H1 (cell line): ENCODE results near the gene PCDHGA7. TPM values are rescaled to one million over a fixed set of nuclear protein-coding genes. Genes with fewer than 3 reads are reported as not detected.

Experiments
- CTCF ChIA-PET: fragments of 300-600 bp; sonication (Branson Sonifier 250); formaldehyde crosslinking; loops from one replicate; lab custom pipeline; 2021; ENCODE audit not compliant: partially characterized antibody; lab: Charles Lee
- POLR2A ChIA-PET: fragments of 300-600 bp; sonication (Branson Sonifier 250); formaldehyde crosslinking; loops from one replicate; lab custom pipeline; 2021; ENCODE audit warnings: inconsistent platforms; ENCODE audit not compliant: partially characterized antibody; lab: Charles Lee
- DNase-seq, 2 experiments: peaks; one replicate each; pipeline versions ENCODE4 v3.0.0 to v3.0.0-alpha.2; 2010 to 2022; ENCODE audit warnings: low spot score in 2 of 2, low read depth in 1 of 2, mixed read lengths in 1 of 2
- FAIRE-seq: peaks from 2 replicates; lab custom pipeline; 2011; peaks lifted over from hg19 to GRCh38; lab: Jason Lieb, UNC
- H2AFZ ChIP-seq: 2 replicates; pipeline ENCODE4 v1.8.1; 2012; ENCODE audit warnings: low read length, inconsistent platforms
- H2AK5ac ChIP-seq: 2 replicates; pipeline ENCODE4 v1.6.1; 2013; ENCODE audit warnings: low read depth, low read length
- H2BK120ac ChIP-seq: replicated peaks from 2 replicates; pipeline ENCODE3; 2013; ENCODE audit warnings: low read depth, low read length, inconsistent platforms
- H2BK12ac ChIP-seq: 2 replicates; pipeline ENCODE4 v1.6.1; 2013; ENCODE audit warnings: low read depth, low read length
- H2BK15ac ChIP-seq: 2 replicates; pipeline ENCODE4 v1.6.1; 2013; ENCODE audit warnings: low read length
- H2BK20ac ChIP-seq: 2 replicates; pipeline ENCODE4 v1.6.1; 2013; ENCODE audit warnings: low read length
- H2BK5ac ChIP-seq: 2 replicates; pipeline ENCODE4 v1.6.1; 2013; ENCODE audit warnings: low read depth, low read length
- H3K14ac ChIP-seq: 2 replicates; pipeline ENCODE4 v1.6.1; 2013; ENCODE audit warnings: inconsistent platforms; ENCODE audit not compliant: insufficient read length
- H3K18ac ChIP-seq: 2 replicates; pipeline ENCODE4 v1.6.1; 2013; ENCODE audit warnings: low read length; ENCODE audit errors: extremely low read depth
- H3K23ac ChIP-seq: 2 replicates; pipeline ENCODE4 v1.6.1; 2013; ENCODE audit warnings: inconsistent platforms; ENCODE audit not compliant: insufficient read length
- H3K23me2 ChIP-seq: 2 replicates; pipeline ENCODE4 v1.6.1; 2013; ENCODE audit warnings: low read depth, low read length
- H3K27ac ChIP-seq: 2 replicates; pipeline ENCODE4 v1.6.1; 2011; ENCODE audit warnings: low read depth, low read length, inconsistent platforms
- H3K27me3 ChIP-seq, 4 experiments: replicated peaks in 1 of 4; 1 replicate in 1 of 4; 2 replicates in 3 of 4; pipeline versions ENCODE4 v1.6.1 to v1.8.1; 2011 to 2013; ENCODE audit warnings: low read length in 3 of 4, mild to moderate bottlenecking in 3 of 4, inconsistent platforms in 2 of 4, mixed read lengths in 2 of 4, moderate library complexity in 1 of 4; ENCODE audit not compliant: control insufficient read depth in 3 of 4, insufficient read depth in 3 of 4; ENCODE audit errors: extremely low read depth in 1 of 4
- H3K36me3 ChIP-seq, 4 experiments: 2 replicates each; pipeline versions ENCODE4 v1.6.1 to v1.8.1; 2011 to 2013; ENCODE audit warnings: mild to moderate bottlenecking in 4 of 4, low read length in 3 of 4, moderate library complexity in 2 of 4, control low read depth in 1 of 4, inconsistent platforms in 1 of 4; ENCODE audit not compliant: insufficient read depth in 4 of 4, control insufficient read depth in 2 of 4
- H3K4ac ChIP-seq: replicated peaks from 2 replicates; pipeline ENCODE3; 2013; ENCODE audit warnings: low read length, low read depth, mixed read lengths, inconsistent platforms; ENCODE audit not compliant: insufficient read length
- H3K4me1 ChIP-seq, 4 experiments: replicated peaks in 1 of 4; 1 replicate in 1 of 4; 2 replicates in 3 of 4; pipeline versions ENCODE4 v1.6.1 to v1.8.1; 2011 to 2013; ENCODE audit warnings: low read length in 3 of 4, inconsistent platforms in 2 of 4, mixed read lengths in 1 of 4; ENCODE audit not compliant: insufficient read depth in 4 of 4, control insufficient read depth in 3 of 4
- H3K4me2 ChIP-seq, 2 experiments: 2 replicates each; pipeline versions ENCODE4 v1.6.1 to v1.8.1; 2011 to 2013; ENCODE audit warnings: low read depth in 2 of 2, low read length in 2 of 2, control low read depth in 1 of 2, inconsistent platforms in 1 of 2, mild to moderate bottlenecking in 1 of 2; ENCODE audit not compliant: insufficient read depth in 1 of 2
- H3K4me3 ChIP-seq, 4 experiments: fragments of 200-600, 300-600 bp in 1 of 4; sonication (generic), shearing (Covaris generic), sonication (Bioruptor Twin) in 1 of 4; 2 replicates each; pipeline versions ENCODE4 v1.5.1 to v1.8.1; 2011 to 2016; ENCODE audit warnings: low read length in 4 of 4, low read depth in 3 of 4, control low read depth in 2 of 4, inconsistent platforms in 2 of 4, mild to moderate bottlenecking in 2 of 4, mixed read lengths in 1 of 4, moderate library complexity in 1 of 4; ENCODE audit not compliant: insufficient read depth in 2 of 4; ENCODE audit errors: extremely low read depth in 1 of 4
- H3K56ac ChIP-seq: replicated peaks from 2 replicates; pipeline ENCODE3; 2013; ENCODE audit warnings: low read depth, mild to moderate bottlenecking, mixed read lengths, low read length, inconsistent platforms; ENCODE audit not compliant: insufficient read length
- H3K79me1 ChIP-seq: 2 replicates; pipeline ENCODE4 v1.6.1; 2013; ENCODE audit warnings: low read depth, low read length, control low read depth
- H3K79me2 ChIP-seq, 2 experiments: 2 replicates each; pipeline versions ENCODE4 v1.6.1 to v1.8.1; 2012 to 2013; ENCODE audit warnings: low read length in 2 of 2, mild to moderate bottlenecking in 2 of 2, inconsistent platforms in 1 of 2; ENCODE audit not compliant: insufficient read depth in 2 of 2, control insufficient read depth in 1 of 2
- H3K9ac ChIP-seq, 4 experiments: replicated peaks in 1 of 4; 1 replicate in 1 of 4; 2 replicates in 3 of 4; pipeline versions ENCODE4 v1.6.1 to v1.8.1; 2011 to 2013; ENCODE audit warnings: low read depth in 3 of 4, low read length in 3 of 4, control low read depth in 2 of 4, mild to moderate bottlenecking in 2 of 4, moderate library complexity in 2 of 4, inconsistent platforms in 1 of 4; ENCODE audit errors: extremely low read depth in 1 of 4
- H3K9me3 ChIP-seq, 2 experiments: 2 replicates each; pipeline versions ENCODE4 v1.6.1 to v1.8.1; 2012 to 2013; ENCODE audit warnings: mild to moderate bottlenecking in 2 of 2, moderate library complexity in 2 of 2, control low read depth in 1 of 2, inconsistent platforms in 1 of 2, low read depth in 1 of 2, low read length in 1 of 2, mixed read lengths in 1 of 2; ENCODE audit not compliant: insufficient read depth in 2 of 2
- H4K20me1 ChIP-seq, 2 experiments: replicated peaks in 1 of 2; 2 replicates each; pipeline versions ENCODE3 to v1.8.1; 2011 to 2013; ENCODE audit warnings: inconsistent platforms in 2 of 2, low read length in 2 of 2, mild to moderate bottlenecking in 1 of 2; ENCODE audit not compliant: insufficient read depth in 2 of 2, control insufficient read depth in 1 of 2
- H4K5ac ChIP-seq: 2 replicates; pipeline ENCODE4 v1.6.1; 2013; ENCODE audit warnings: low read length, low read depth, mixed read lengths, inconsistent platforms; ENCODE audit not compliant: insufficient read length
- H4K8ac ChIP-seq: 2 replicates; pipeline ENCODE4 v1.8.0; 2013; ENCODE audit warnings: mild to moderate bottlenecking, moderate library complexity, low read length, inconsistent platforms; ENCODE audit not compliant: insufficient read depth; ENCODE audit errors: extremely low read depth
- H4K91ac ChIP-seq: replicated peaks from 2 replicates; pipeline ENCODE3; 2013; ENCODE audit warnings: low read length, mixed read lengths, inconsistent platforms; ENCODE audit not compliant: insufficient read length
- RFX5 ChIP-seq: IDR thresholded peaks from 2 replicates; pipeline ENCODE4 v1.6.1; 2011; ENCODE audit warnings: low read depth, low read length, improper control_type of control experiment, borderline replicate concordance
- WGBS, 2 experiments: shearing (Covaris generic) in 1 of 2; methylation state at CpG; one replicate each; pipeline versions ENCODE4 v1.1.6 to v1.1.7; 2013 to 2015; ENCODE audit warnings: low lambda C conversion rate in 2 of 2, mixed read lengths in 2 of 2, inconsistent platforms in 1 of 2, low coverage in 1 of 2, missing lambda C conversion rate in 1 of 2; ENCODE audit not compliant: insufficient replicate concordance in 2 of 2, insufficient coverage in 1 of 2, insufficient read length in 1 of 2; ENCODE audit errors: extremely low coverage in 1 of 2, missing lambda C conversion rate in 1 of 2; 5-methylcytosine and 5-hydroxymethylcytosine counted together
- polyA plus RNA-seq, 7 experiments: library from polyadenylated mRNA; depleted of rRNA in 3 of 7; stranded (reverse) in 5 of 7; unstranded in 2 of 7; fragments of >200 nt in 5 of 7; fragments of 200-250 nt in 2 of 7; gene quantifications; 1 replicate in 5 of 7; 2 replicates in 1 of 7; 4 replicates in 1 of 7; pipeline versions ENCODE4 v1.2.1 to v1.2.3, GENCODE V29; 2011 to 2013; ENCODE audit warnings: missing spikeins in 2 of 7, mixed read lengths in 2 of 7
- total RNA-seq: library from RNA; stranded (reverse); fragmentation: NEBNext Ultra II Directional; extraction: Animal tissue kit (Norgen Biotek cat#: 25700); gene quantifications from 2 replicates; pipeline ENCODE4 v1.2.1, GENCODE V29; 2021

Gene PCDHGA7
- total and polyA plus RNA-seq, 2 of the 8 experiments (the other 6 are each of a cell fraction or from before 2014, with no cell fraction given) = 0.39 to 1.1 TPM

GRCh38 chr5:141411575-141411974 lies 29.0 kb downstream of the PCDHGA7 start:
- 84% methylated on average over 3 of the region's 3 CpGs; no CpG with 5 or more reads in 1 of the 2 experiments for WGBS, 2 experiments
- Histone ChIP-seq H3K79me2 (no peaks in the 10 kb centered on the region), H4K91ac (no peak overlapping the region), H2AFZ (no peak overlapping the region), H4K8ac (no peak overlapping the region; the same call in 1 of the 2 replicates), H3K4me2 (no peak overlapping the region), H2BK20ac (no peak overlapping the region), H3K23me2 (peaks cover 2% of the 10 kb centered on the region; the same call in 1 of the 2 replicates), H2BK120ac (no peak overlapping the region), H3K4ac (no peak overlapping the region), H4K5ac (no peak overlapping the region), H3K18ac (no peak overlapping the region), H4K20me1 (peaks cover 0 to 1% of the 10 kb centered on the region in 2 experiments), H3K9ac (no peak overlapping the region), H3K9me3 (peaks cover 2 to 8% of the 10 kb centered on the region in 2 experiments; a peak in 2 of 4 replicates), H3K27me3 (peaks cover 0 to 10% (median 6%) of the 10 kb centered on the region in 4 experiments; a peak in 6 of 7 replicates), H2AK5ac (no peak overlapping the region), H2BK5ac (no peak overlapping the region), H3K4me1 (no peaks in the 10 kb centered on the region), H3K27ac (no peak overlapping the region), H3K36me3 (peaks cover 0 to 3% (median 0%) of the 10 kb centered on the region in 4 experiments; a peak in 1 of 8 replicates), H3K79me1 (no peaks in the 10 kb centered on the region), H3K14ac (no peak overlapping the region), H3K23ac (no peak overlapping the region)
- POLR2A ChIA-PET = no interaction called here
- FAIRE-seq (no peak), DNase-seq (no peak)
- TF ChIP-seq RFX5 = no peak
- TF ChIP-seq, all 59 proteins: peak for 0
- Histone ChIP-seq H2BK12ac (no peak overlapping the region), H2BK15ac (no peak overlapping the region), H3K4me3 (no peak overlapping the region), H3K56ac (no peak overlapping the region)
- CTCF ChIA-PET = interaction anchor here (0.8 to 23.3 kb wide), 18 partner anchors 10 to 212 kb away, joined by 3 to 1236 read pairs (median 15); partner anchors contain the start of genes PCDHB11, PCDHB14, PCDHGA1 and PCDHGA11
